Natural killer cell (primary cell): ENCODE measurements around the gene FBXL4. TPM values are rescaled to one million over a fixed set of nuclear protein-coding genes. Genes with fewer than 3 reads are reported as not detected.

Source experiments
- ATAC-seq, 3 donors: fragments of 150-1000 bp in 2 of 3; fragments of 200-7000 bp in 1 of 3; cut with Tn5 transposase; 1 replicate in 1 of 3; 2 replicates in 2 of 3; pipeline ENCODE4 v1.10.0; 2021; ENCODE audit warnings: mild to moderate bottlenecking in 2 of 3, moderate library complexity in 2 of 3
- DNase-seq, 2 donors: peaks; one replicate each; pipeline versions ENCODE4 v3.0.0 to v3.0.0-alpha.2; 2013 to 2021; ENCODE audit warnings: mixed read lengths in 1 of 2
- H3K27ac ChIP-seq: one replicate; pipeline ENCODE4 v1.5.1; 2013; ENCODE audit warnings: mild to moderate bottlenecking, low read length
- H3K27me3 ChIP-seq: one replicate; pipeline ENCODE4 v1.6.1; 2013; ENCODE audit warnings: low read length; ENCODE audit not compliant: control insufficient read depth, insufficient read depth
- H3K36me3 ChIP-seq: one replicate; pipeline ENCODE4 v1.6.1; 2013; ENCODE audit warnings: low read length; ENCODE audit not compliant: control insufficient read depth, insufficient read depth
- H3K4me1 ChIP-seq: one replicate; pipeline ENCODE4 v1.6.1; 2013; ENCODE audit warnings: low read length; ENCODE audit not compliant: control insufficient read depth, insufficient read depth
- H3K4me3 ChIP-seq: one replicate; pipeline ENCODE4 v1.5.1; 2013; ENCODE audit warnings: low read length
- H3K9me3 ChIP-seq: one replicate; pipeline ENCODE4 v1.6.1; 2013; ENCODE audit warnings: low read length; ENCODE audit not compliant: control insufficient read depth, insufficient read depth
- H3K27ac Mint-ChIP-seq, 2 donors: one replicate each; pipeline ENCODE4 v1.8.0; 2022; ENCODE audit warnings: mild to moderate bottlenecking in 2 of 2, mixed read lengths in 2 of 2, moderate library complexity in 1 of 2
- H3K27me3 Mint-ChIP-seq, 2 donors: one replicate each; pipeline ENCODE4 v1.8.0; 2022; ENCODE audit warnings: low read depth in 2 of 2, mixed read lengths in 2 of 2
- H3K36me3 Mint-ChIP-seq: one replicate; pipeline ENCODE4 v1.8.0; 2022; ENCODE audit warnings: mixed read lengths
- H3K4me1 Mint-ChIP-seq, 2 donors: one replicate each; pipeline ENCODE4 v1.8.0; 2022; ENCODE audit warnings: mixed read lengths in 2 of 2
- H3K4me3 Mint-ChIP-seq: one replicate; pipeline ENCODE4 v1.8.0; 2022; ENCODE audit warnings: mild to moderate bottlenecking, moderate library complexity, mixed read lengths
- H3K9me3 Mint-ChIP-seq, 2 donors: one replicate each; pipeline ENCODE4 v1.8.0; 2022; ENCODE audit warnings: mixed read lengths in 2 of 2
- WGBS: methylation state at CpG from one replicate; pipeline ENCODE4 v1.1.7; 2013; ENCODE audit warnings: missing lambda C conversion rate; ENCODE audit not compliant: insufficient coverage; 5-methylcytosine and 5-hydroxymethylcytosine counted together
- intact Hi-C: fragments of 100-400 bp; cut with micrococcal nuclease; formaldehyde crosslinking; loops from one replicate; pipeline ENCODE4 v1.14.2; 2022
- total RNA-seq, 4 donors: library from RNA; stranded (reverse); fragments of 120-200 nt in 1 of 4; gene quantifications; one replicate each; pipeline versions ENCODE4 v1.2.3 to v1.2.4, GENCODE V29; 2013 to 2022
- TF ChIP-seq, protein P1 (sequence below): fragments of 200-600 bp; IDR thresholded peaks from one replicate; pipeline ENCODE4 v1.8.0; 2022; ENCODE audit warnings: antibody characterized with exemption

FBXL4 gene
- total RNA-seq, 3 donors from 2014 or later (not counting 1 experiment from before 2014, with no cell fraction given), result 8.8 to 15.1 (median 11.3) TPM

DNA sequence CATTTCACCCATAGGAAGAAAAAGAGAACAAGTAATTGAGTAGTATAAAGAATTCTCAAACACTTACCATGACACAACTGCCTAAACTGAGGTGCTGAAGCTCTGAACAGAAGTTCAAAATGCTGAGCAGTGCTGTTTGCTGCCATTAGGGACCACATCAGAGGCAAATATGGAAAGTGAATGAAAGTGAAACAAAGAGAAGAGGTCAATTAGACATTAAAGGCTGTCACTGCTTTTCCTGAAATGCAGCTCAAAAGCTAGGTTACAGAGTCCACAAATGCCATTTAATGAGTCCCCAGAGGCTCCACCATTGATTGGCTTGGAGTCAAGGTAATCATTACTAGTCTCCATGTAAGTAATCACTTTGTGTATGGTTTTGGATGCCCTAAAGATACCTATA lies 67.3 kb downstream of the FBXL4 start:
- TF ChIP-seq, protein P1, sequence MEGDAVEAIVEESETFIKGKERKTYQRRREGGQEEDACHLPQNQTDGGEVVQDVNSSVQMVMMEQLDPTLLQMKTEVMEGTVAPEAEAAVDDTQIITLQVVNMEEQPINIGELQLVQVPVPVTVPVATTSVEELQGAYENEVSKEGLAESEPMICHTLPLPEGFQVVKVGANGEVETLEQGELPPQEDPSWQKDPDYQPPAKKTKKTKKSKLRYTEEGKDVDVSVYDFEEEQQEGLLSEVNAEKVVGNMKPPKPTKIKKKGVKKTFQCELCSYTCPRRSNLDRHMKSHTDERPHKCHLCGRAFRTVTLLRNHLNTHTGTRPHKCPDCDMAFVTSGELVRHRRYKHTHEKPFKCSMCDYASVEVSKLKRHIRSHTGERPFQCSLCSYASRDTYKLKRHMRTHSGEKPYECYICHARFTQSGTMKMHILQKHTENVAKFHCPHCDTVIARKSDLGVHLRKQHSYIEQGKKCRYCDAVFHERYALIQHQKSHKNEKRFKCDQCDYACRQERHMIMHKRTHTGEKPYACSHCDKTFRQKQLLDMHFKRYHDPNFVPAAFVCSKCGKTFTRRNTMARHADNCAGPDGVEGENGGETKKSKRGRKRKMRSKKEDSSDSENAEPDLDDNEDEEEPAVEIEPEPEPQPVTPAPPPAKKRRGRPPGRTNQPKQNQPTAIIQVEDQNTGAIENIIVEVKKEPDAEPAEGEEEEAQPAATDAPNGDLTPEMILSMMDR, result no peak
- Mint-ChIP-seq H3K9me3 (no peaks in the 10 kb centered on the region), H3K36me3 (peaks cover 8% of the 10 kb centered on the region), H3K27ac (no peak overlapping the region), H3K4me1 (peaks cover 8% of the 10 kb centered on the region in 2 donors), H3K4me3 (no peak overlapping the region), H3K27me3 (no peaks in the 10 kb centered on the region)
- no peaks in the 10 kb centered on the region for H3K27me3 ChIP-seq
- no peak overlapping the region for H3K27ac ChIP-seq
- H3K36me3 ChIP-seq, result peaks cover 7% of the 10 kb centered on the region
- intact Hi-C loops, result no loop called here
- H3K4me1 ChIP-seq, result no peaks in the 10 kb centered on the region
- ATAC-seq, result no peak
- DNase-seq, result no peak
- no peaks in the 10 kb centered on the region for H3K9me3 ChIP-seq
- H3K4me3 ChIP-seq, result no peak overlapping the region

DNA sequence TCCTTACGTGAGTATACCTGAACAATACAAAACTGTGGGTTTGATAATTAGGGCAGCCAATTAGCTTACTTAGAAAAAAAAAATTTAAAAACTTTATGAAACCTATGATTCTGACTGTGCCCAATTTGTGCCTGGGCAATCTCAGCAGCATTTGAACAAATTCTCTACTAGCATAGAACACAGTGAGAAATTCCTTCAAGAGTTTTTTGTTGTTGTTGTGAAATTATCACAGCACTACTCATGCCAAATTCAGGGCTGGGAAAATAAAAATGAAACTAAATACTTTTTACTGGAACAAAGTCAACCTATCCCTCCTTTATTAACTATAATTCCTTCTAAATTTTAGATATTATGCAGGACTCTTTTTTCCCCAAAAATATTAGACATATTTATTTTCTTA lies 70.5 kb downstream of the FBXL4 start:
- ATAC-seq (no peak), DNase-seq (no peak)
- no peaks in the 10 kb centered on the region for H3K27me3 Mint-ChIP-seq
- peaks cover 8% of the 10 kb centered on the region in 2 donors for H3K4me1 Mint-ChIP-seq
- Histone ChIP-seq H3K4me1 (no peaks in the 10 kb centered on the region), H3K27ac (no peak overlapping the region), H3K9me3 (no peaks in the 10 kb centered on the region), H3K36me3 (peaks cover 13% of the 10 kb centered on the region), H3K4me3 (no peak overlapping the region), H3K27me3 (no peaks in the 10 kb centered on the region)
- no peaks in the 10 kb centered on the region for H3K9me3 Mint-ChIP-seq
- H3K27ac Mint-ChIP-seq, result no peak overlapping the region
- H3K4me3 Mint-ChIP-seq, result no peak overlapping the region
- intact Hi-C loops, result no loop called here
- no CpG with 5 or more reads among the region's 1 CpG for WGBS
- peaks cover 8% of the 10 kb centered on the region for H3K36me3 Mint-ChIP-seq
- TF ChIP-seq, protein P1, result no peak

DNA sequence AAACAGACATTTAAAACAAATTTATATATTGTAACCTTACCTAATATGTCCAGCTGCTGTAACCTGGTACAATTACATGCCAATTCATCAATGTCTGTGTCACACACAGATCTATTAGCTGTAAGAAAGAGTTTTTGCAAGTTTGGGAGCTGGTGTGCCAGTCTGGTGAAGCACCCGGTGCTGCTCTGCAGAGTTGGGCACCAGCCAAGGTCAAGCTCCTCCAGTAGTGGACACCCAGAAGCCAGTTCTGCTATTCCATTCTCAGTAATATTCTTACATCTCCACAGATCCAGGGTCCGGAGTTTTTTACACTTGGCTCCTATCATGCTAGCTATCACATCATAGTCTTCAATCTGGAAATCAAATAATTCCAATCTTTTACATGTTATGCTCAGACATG lies 72.4 kb downstream of the FBXL4 start:
- Histone ChIP-seq H3K27ac (no peak overlapping the region), H3K4me3 (no peak overlapping the region), H3K4me1 (no peaks in the 10 kb centered on the region), H3K9me3 (no peaks in the 10 kb centered on the region), H3K27me3 (no peaks in the 10 kb centered on the region), H3K36me3 (peaks cover 15% of the 10 kb centered on the region)
- H3K27ac Mint-ChIP-seq, result no peak overlapping the region
- H3K9me3 Mint-ChIP-seq, result no peaks in the 10 kb centered on the region
- WGBS, result 92% methylated on average over 2 of the region's 2 CpGs
- peaks cover 3 to 4% of the 10 kb centered on the region in 2 donors for H3K4me1 Mint-ChIP-seq
- no peaks in the 10 kb centered on the region for H3K27me3 Mint-ChIP-seq
- DNase-seq, result no peak
- ATAC-seq, result no peak
- intact Hi-C loops, result no loop called here
- TF ChIP-seq, protein P1, result no peak
- peaks cover 8% of the 10 kb centered on the region for H3K36me3 Mint-ChIP-seq
- H3K4me3 Mint-ChIP-seq, result no peak overlapping the region

DNA sequence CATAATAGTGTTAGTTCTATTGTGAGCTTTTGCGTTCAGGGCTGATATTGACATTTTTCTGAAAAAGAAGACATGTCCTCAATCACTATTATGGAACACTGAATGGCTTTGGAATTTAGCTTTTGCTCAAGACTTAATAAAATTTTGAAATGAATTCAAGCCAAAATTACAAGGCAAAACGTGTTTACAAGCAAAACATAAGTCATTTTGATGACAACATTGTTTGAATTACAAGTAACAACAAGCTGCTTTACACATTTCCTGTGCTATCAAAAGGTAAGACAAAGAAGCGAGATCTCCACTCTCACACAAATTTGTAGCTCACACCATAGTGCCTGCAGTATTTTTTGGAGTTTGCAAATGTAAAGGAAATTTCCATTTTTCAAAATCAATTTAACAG lies 75.9 kb downstream of the FBXL4 start:
- DNase-seq, result no peak
- Histone ChIP-seq H3K27me3 (no peaks in the 10 kb centered on the region), H3K36me3 (peaks cover 15% of the 10 kb centered on the region), H3K4me1 (no peaks in the 10 kb centered on the region), H3K9me3 (no peaks in the 10 kb centered on the region), H3K4me3 (no peak overlapping the region), H3K27ac (no peak overlapping the region)
- 80% methylated on average over 1 of the region's 3 CpGs for WGBS
- H3K36me3 Mint-ChIP-seq, result peaks cover 8% of the 10 kb centered on the region
- intact Hi-C loops, result no loop called here
- no peak overlapping the region for H3K27ac Mint-ChIP-seq
- H3K9me3 Mint-ChIP-seq, result no peaks in the 10 kb centered on the region
- ATAC-seq, result no peak
- no peak overlapping the region for H3K4me3 Mint-ChIP-seq
- H3K4me1 Mint-ChIP-seq, result no peaks in the 10 kb centered on the region
- no peaks in the 10 kb centered on the region for H3K27me3 Mint-ChIP-seq
- TF ChIP-seq, protein P1, result no peak
